Activated T-cell treated with anti-CD3 and anti-CD28 coated beads, Interleukin-2, amount 50 U/mL, for 1 hour (primary cell): Measurements from ENCODE around the gene ALKBH5.

Experiments used
- DNase-seq: peaks from one replicate; pipeline ENCODE4 v3.0.0-alpha.2; 2020

ALKBH5 gene

GRCh38 chr17:18247613-18248001 is 64.0 kb downstream of the ALKBH5 start:
- DNase-seq, result no peak

DNA sequence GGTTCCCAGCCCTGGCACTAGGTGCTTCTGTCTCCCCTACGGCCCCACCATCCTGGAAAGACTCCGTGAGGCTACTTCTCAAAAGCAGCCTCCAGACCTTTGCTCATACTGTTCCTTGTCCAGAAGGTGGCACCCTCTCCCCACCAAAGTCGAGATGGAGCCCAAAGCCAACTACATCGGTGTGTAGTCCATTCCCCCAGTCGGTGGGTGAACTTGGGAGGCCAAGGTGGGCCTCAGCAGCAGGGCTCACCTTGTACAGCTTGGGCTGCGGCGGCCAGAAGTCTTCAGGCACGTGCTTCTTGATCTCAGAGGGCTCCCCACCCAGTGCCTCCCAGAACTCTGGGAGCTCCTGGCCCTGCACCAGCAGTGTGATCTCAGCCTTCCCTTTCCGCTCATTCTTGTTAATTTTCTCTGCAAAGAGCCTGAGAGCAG is 64.7 kb downstream of the ALKBH5 start:
- DNase-seq, result peak; percentile 70

GRCh38 chr17:18248811-18249210 is 65.2 kb downstream of the ALKBH5 start:
- no peak for DNase-seq

DNA sequence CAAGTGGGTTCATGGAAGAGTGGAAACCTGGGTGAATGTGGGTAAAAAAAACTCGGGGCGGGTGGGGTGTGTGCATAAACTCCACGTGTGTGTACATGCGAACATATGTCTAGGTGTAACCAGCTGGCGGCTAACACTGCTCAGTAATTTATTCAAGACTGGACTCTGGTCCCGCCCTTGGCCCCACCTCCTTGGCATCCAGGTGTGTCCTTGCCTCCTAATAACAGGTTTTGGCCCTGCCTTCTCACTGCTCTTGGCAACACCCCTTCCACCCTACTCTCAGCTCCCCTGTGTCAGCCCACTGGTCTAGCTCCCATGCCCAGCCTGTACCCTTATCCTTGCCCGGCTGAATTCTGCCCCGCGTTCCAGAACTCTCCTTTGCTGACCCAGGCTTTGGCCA is 66.6 kb downstream of the ALKBH5 start:
- DNase-seq, result no peak

DNA sequence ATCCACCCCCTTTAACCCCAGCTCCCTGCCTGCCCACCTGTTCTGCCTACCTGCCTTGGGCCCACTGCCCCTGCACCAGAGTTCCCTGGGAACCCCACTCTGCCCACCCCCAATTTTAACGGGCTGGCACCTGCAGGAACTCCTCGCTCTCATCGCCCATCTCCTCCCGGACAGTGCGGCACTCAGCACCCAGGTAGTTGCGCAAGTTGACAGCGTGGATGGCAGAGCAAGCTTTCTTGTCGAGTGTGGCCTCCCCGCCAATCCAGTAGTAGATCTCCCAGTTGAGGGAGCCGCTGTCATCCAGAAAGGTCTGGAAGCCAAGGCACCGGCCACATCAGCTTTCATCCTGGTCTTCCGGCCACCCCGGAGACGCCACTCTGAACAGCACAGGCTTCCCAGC is 67.1 kb downstream of the ALKBH5 start:
- DNase-seq, result no peak

GRCh38 chr17:18251204-18251603 is 67.6 kb downstream of the ALKBH5 start:
- DNase-seq, result no peak

DNA sequence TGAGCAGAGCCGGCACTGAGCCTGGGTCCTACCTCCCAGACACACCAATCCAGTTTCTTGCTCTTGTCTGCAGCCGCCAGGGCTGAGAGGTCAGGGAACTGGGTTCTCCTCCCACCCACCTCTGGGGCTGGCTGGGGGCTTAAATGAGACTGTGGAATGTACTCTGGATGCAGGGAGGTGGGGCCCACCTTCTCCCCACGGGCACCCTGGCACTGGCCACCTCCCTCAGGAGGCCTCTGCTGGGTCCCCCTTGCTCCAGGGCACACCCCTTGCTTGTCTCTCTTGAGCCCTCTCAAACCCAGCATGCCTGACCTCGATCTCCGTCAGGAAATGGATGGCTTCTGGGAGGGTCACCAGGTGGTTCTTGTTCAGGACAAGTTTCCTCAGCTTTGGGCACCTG is 68.5 kb downstream of the ALKBH5 start:
- no peak for DNase-seq

GRCh38 chr17:18253187-18253884 is 69.7 kb downstream of the ALKBH5 start:
- DNase-seq, result no peak

- DNase-seq, result no peak
Observed at GRCh38 chr17:18253947-18254821, 70.6 kb downstream of the ALKBH5 start.

DNA sequence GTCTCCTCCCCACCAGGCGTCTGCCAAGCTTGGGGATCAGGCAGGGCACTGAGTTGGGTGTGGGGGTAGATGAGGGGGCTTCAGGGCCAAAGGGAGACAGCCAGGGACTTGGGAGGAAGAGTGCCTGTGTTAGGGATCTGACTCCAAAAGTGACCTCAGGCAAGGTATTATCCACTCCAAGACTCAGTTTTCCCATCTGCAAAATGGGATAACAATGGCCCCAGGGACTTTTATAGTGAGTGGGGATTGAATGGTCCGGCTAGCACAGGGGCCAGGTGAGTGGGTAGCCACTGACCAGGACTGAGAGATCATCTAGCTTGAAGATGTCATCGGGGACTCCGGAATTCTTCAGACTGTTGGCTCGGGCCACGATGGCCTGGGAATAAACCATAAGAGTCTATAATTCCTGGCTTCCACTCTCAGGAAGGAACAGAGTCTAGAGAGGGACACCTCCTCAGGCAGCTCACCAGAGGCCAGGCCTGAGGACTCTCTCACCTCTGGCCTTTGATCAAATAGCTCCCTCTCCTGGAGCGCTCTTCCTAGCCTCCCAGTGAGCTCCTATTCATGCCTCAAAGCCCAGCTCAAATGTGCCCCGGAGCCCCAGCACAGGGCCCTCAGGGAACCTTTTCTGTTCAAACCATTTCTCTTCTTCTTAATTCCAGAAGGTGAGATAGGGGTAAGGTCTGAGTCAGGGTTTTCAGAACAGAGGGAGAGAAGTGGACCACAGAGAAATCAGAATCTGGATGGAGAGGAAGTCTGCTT is 71.4 kb downstream of the ALKBH5 start:
- DNase-seq, result no peak

DNA sequence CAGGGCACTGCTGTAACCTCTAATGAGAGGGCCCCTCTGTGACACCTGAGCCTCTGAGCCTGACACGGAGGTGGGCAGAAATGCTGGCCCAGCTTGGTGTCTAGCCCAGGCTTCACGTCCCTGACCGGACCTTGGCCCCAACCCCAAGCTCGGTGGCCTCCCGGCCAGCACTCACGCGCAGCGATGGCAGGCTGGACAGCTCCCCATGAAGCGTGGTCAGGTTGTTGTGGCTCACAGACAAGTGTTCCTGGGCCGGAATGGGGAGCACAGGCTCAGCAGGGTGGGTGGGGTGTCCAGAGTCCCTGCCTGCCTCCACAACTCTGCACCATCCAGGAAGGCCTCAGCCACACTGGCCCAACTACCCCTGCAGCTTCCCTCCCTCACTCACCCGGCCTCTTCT is 72.7 kb downstream of the ALKBH5 start:
- DNase-seq, result no peak

- no peak for DNase-seq
Observed at GRCh38 chr17:18256776-18257175, 73.1 kb downstream of the ALKBH5 start.

DNA sequence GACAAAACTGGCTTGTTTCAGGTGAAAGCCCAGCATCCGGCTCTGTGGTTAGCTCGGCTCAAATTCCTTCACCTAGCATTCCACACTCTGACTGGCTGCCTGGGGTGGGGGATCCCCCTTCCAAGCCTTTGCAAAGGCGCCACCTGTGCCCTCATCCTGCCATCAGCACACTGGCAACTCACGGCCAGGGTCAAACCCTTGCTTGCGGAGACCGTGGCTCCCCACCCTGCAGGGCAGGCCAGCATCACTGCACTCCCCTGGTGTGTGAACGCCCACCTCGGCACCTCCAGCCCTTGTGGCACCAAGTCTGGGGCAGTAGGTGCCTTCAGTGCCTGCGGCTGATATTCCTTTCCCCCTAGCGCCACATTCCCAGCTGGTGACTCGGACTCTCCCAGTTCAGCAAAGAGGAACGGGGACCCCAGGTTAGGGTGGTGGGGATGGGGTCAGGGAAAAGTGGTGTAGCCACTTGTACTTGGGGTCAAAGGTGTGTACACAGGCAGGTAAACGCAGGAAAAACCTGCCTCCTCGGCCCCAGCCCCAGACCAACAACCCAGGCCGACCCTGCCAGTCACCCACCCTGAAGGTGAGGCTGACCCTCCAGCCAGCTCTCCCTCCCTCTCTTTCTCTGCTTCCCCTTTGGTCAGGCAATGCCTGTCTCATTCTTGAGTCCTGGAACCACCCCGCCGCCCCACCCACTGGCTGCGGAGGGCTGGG is 73.8 kb downstream of the ALKBH5 start:
- no peak for DNase-seq

GRCh38 chr17:18257982-18258355 is 74.3 kb downstream of the ALKBH5 start:
- peak; percentile 47 for DNase-seq

DNA sequence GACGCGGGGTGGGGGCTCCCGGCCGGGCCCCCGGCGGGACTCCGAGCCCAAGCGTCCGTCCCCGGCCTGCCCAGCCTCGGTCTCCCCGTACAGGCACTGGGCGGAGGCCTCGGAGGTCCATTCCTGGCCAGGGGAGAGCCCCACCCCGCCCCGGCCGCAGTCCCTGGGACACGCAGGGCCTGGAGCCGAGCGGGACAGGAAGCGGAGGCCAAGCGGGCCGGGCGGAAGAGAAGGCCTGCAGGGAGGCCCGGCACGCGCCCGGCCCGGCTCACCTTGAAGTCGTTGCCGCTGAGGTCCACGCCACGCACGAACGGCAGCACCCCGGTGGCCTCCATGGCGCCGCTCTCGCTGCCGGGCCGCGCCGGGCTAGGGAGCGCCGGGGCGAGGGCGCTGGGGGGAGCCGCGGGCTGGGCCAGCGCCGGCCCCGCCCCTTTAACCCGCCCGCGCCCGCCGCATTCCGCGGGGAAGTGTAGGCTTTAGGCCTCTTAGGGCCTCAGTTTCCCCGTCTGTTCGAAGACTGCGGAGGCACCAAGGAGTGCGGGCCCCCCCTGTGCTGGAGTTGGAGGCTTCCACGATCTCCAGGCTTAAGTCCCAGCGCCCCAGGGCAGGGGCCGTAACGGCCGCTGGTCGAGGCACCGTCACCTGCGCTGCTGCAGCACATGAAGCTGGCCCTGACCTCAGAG is 74.9 kb downstream of the ALKBH5 start, which contains the start of gene FLII:
Gene FLII (minus strand): TSS at position 383 of the 683 bp plus-strand sequence. CDS start 48 bp downstream, at position 335.
- DNase-seq, result peak; percentile 71
